ENCODE data around the gene SLMAP. TPM values are rescaled to one million over a fixed set of nuclear protein-coding genes. Genes with fewer than 3 reads are reported as not detected.

The SLMAP gene
- total and polyA plus RNA-seq, 2 donors, result 25.8 to 36.3 TPM

GRCh38 chr3:57758686-57759085 is 2.6 kb downstream of the SLMAP start:
- H3K9me3 ChIP-seq (ENCODE audit: control insufficient read depth in 2 of 2, insufficient read depth in 1 of 2, low read length in 1 of 2), result no peaks in the 10 kb centered on the region
- H3K27me3 ChIP-seq (ENCODE audit: control insufficient read depth in 2 of 2, insufficient read depth in 1 of 2, low read length in 1 of 2), result no peaks in the 10 kb centered on the region
- H3K4me3 ChIP-seq (ENCODE audit: low read length in 2 of 2), result no peak overlapping the region
- H3K36me3 ChIP-seq (ENCODE audit: control insufficient read depth in 2 of 2, insufficient read depth in 2 of 2, low read length in 1 of 2), result peaks cover 4 to 13% of the 10 kb centered on the region in 2 donors
- no peak for DNase-seq (ENCODE audit: low read depth in 6 of 9, low spot score in 9 of 9)
- peaks cover 10 to 16% of the 10 kb centered on the region in 2 donors for H3K4me1 ChIP-seq (ENCODE audit: control insufficient read depth in 2 of 2, insufficient read depth in 2 of 2, low read length in 2 of 2)
- WGBS, result 91% methylated on average over 2 of the region's 2 CpGs
- no peak overlapping the region for H3K27ac ChIP-seq (ENCODE audit: low read depth in 1 of 2, low read length in 1 of 2)

- peaks cover 0 to 3% of the 10 kb centered on the region in 2 donors for H3K4me1 ChIP-seq (ENCODE audit: control insufficient read depth in 2 of 2, insufficient read depth in 2 of 2, low read length in 2 of 2)
- no peak for DNase-seq (ENCODE audit: low read depth in 6 of 9, low spot score in 9 of 9)
- 97% methylated on average over 2 of the region's 2 CpGs for WGBS
Measured at GRCh38 chr3:57764794-57765193, 8.7 kb downstream of the SLMAP start.

GRCh38 chr3:57768595-57768994 is 12.5 kb downstream of the SLMAP start:
- WGBS, result 99% methylated on average over 3 of the region's 3 CpGs
- Histone ChIP-seq H3K36me3 (ENCODE audit: control insufficient read depth in 2 of 2, insufficient read depth in 2 of 2, low read length in 1 of 2) (peaks cover 0 to 19% of the 10 kb centered on the region in 2 donors), H3K27ac (ENCODE audit: low read depth in 1 of 2, low read length in 1 of 2) (no peak overlapping the region), H3K4me1 (ENCODE audit: control insufficient read depth in 2 of 2, insufficient read depth in 2 of 2, low read length in 2 of 2) (peaks cover 0 to 3% of the 10 kb centered on the region in 2 donors), H3K27me3 (ENCODE audit: control insufficient read depth in 2 of 2, insufficient read depth in 1 of 2, low read length in 1 of 2) (no peaks in the 10 kb centered on the region), H3K4me3 (ENCODE audit: low read length in 2 of 2) (no peak overlapping the region), H3K9me3 (ENCODE audit: control insufficient read depth in 2 of 2, insufficient read depth in 1 of 2, low read length in 1 of 2) (no peaks in the 10 kb centered on the region)
- DNase-seq (ENCODE audit: low read depth in 6 of 9, low spot score in 9 of 9), result no peak

More at GRCh38 chr3:57764794-57765193, 8.7 kb downstream of the SLMAP start:
- Histone ChIP-seq H3K36me3 (ENCODE audit: control insufficient read depth in 2 of 2, insufficient read depth in 2 of 2, low read length in 1 of 2) (peaks cover 4 to 24% of the 10 kb centered on the region in 2 donors), H3K27me3 (ENCODE audit: control insufficient read depth in 2 of 2, insufficient read depth in 1 of 2, low read length in 1 of 2) (no peaks in the 10 kb centered on the region), H3K9me3 (ENCODE audit: control insufficient read depth in 2 of 2, insufficient read depth in 1 of 2, low read length in 1 of 2) (no peaks in the 10 kb centered on the region), H3K27ac (ENCODE audit: low read depth in 1 of 2, low read length in 1 of 2) (no peak overlapping the region), H3K4me3 (ENCODE audit: low read length in 2 of 2) (no peak overlapping the region)

- no peak overlapping the region for H3K27ac ChIP-seq (ENCODE audit: low read depth in 1 of 2, low read length in 1 of 2)
- no peaks in the 10 kb centered on the region for H3K4me1 ChIP-seq (ENCODE audit: control insufficient read depth in 2 of 2, insufficient read depth in 2 of 2, low read length in 2 of 2)
- DNase-seq (ENCODE audit: low read depth in 6 of 9, low spot score in 9 of 9), result no peak
- WGBS, result 96% methylated on average over 4 of the region's 4 CpGs
- H3K9me3 ChIP-seq (ENCODE audit: control insufficient read depth in 2 of 2, insufficient read depth in 1 of 2, low read length in 1 of 2), result no peaks in the 10 kb centered on the region
- peaks cover 0 to 12% of the 10 kb centered on the region in 2 donors for H3K36me3 ChIP-seq (ENCODE audit: control insufficient read depth in 2 of 2, insufficient read depth in 2 of 2, low read length in 1 of 2)
- H3K27me3 ChIP-seq (ENCODE audit: control insufficient read depth in 2 of 2, insufficient read depth in 1 of 2, low read length in 1 of 2), result no peaks in the 10 kb centered on the region
- H3K4me3 ChIP-seq (ENCODE audit: low read length in 2 of 2), result no peak overlapping the region
Measured at GRCh38 chr3:57770009-57770827, 14.1 kb downstream of the SLMAP start.

GRCh38 chr3:57772251-57772650 is 16.1 kb downstream of the SLMAP start:
- H3K27me3 ChIP-seq (ENCODE audit: control insufficient read depth in 2 of 2, insufficient read depth in 1 of 2, low read length in 1 of 2), result no peaks in the 10 kb centered on the region
- no peaks in the 10 kb centered on the region for H3K9me3 ChIP-seq (ENCODE audit: control insufficient read depth in 2 of 2, insufficient read depth in 1 of 2, low read length in 1 of 2)
- peaks cover 0 to 12% of the 10 kb centered on the region in 2 donors for H3K36me3 ChIP-seq (ENCODE audit: control insufficient read depth in 2 of 2, insufficient read depth in 2 of 2, low read length in 1 of 2)
- no peak overlapping the region for H3K27ac ChIP-seq (ENCODE audit: low read depth in 1 of 2, low read length in 1 of 2)
- no peak overlapping the region for H3K4me3 ChIP-seq (ENCODE audit: low read length in 2 of 2)
- H3K4me1 ChIP-seq (ENCODE audit: control insufficient read depth in 2 of 2, insufficient read depth in 2 of 2, low read length in 2 of 2), result no peaks in the 10 kb centered on the region
- no peak for DNase-seq (ENCODE audit: low read depth in 6 of 9, low spot score in 9 of 9)
- WGBS, result 98% methylated on average over 4 of the region's 4 CpGs

GRCh38 chr3:57777774-57778173 is 21.7 kb downstream of the SLMAP start:
- peaks cover 0 to 3% of the 10 kb centered on the region in 2 donors for H3K36me3 ChIP-seq (ENCODE audit: control insufficient read depth in 2 of 2, insufficient read depth in 2 of 2, low read length in 1 of 2)
- no peaks in the 10 kb centered on the region for H3K4me1 ChIP-seq (ENCODE audit: control insufficient read depth in 2 of 2, insufficient read depth in 2 of 2, low read length in 2 of 2)
- H3K27ac ChIP-seq (ENCODE audit: low read depth in 1 of 2, low read length in 1 of 2), result no peak overlapping the region
- H3K9me3 ChIP-seq (ENCODE audit: control insufficient read depth in 2 of 2, insufficient read depth in 1 of 2, low read length in 1 of 2), result no peaks in the 10 kb centered on the region
- DNase-seq (ENCODE audit: low read depth in 6 of 9, low spot score in 9 of 9), result no peak
- H3K4me3 ChIP-seq (ENCODE audit: low read length in 2 of 2), result no peak overlapping the region
- no peaks in the 10 kb centered on the region for H3K27me3 ChIP-seq (ENCODE audit: control insufficient read depth in 2 of 2, insufficient read depth in 1 of 2, low read length in 1 of 2)
- WGBS, result 95% methylated on average over 3 of the region's 3 CpGs

GRCh38 chr3:57778494-57778893 is 22.4 kb downstream of the SLMAP start:
- Histone ChIP-seq H3K36me3 (ENCODE audit: control insufficient read depth in 2 of 2, insufficient read depth in 2 of 2, low read length in 1 of 2) (no peaks in the 10 kb centered on the region), H3K4me1 (ENCODE audit: control insufficient read depth in 2 of 2, insufficient read depth in 2 of 2, low read length in 2 of 2) (no peaks in the 10 kb centered on the region), H3K4me3 (ENCODE audit: low read length in 2 of 2) (no peak overlapping the region), H3K27ac (ENCODE audit: low read depth in 1 of 2, low read length in 1 of 2) (no peak overlapping the region), H3K27me3 (ENCODE audit: control insufficient read depth in 2 of 2, insufficient read depth in 1 of 2, low read length in 1 of 2) (no peaks in the 10 kb centered on the region), H3K9me3 (ENCODE audit: control insufficient read depth in 2 of 2, insufficient read depth in 1 of 2, low read length in 1 of 2) (no peaks in the 10 kb centered on the region)
- 93% methylated on average over 1 of the region's 1 CpG for WGBS
- no peak for DNase-seq (ENCODE audit: low read depth in 6 of 9, low spot score in 9 of 9)

- Histone ChIP-seq H3K27me3 (ENCODE audit: control insufficient read depth in 2 of 2, insufficient read depth in 1 of 2, low read length in 1 of 2) (no peaks in the 10 kb centered on the region), H3K4me1 (ENCODE audit: control insufficient read depth in 2 of 2, insufficient read depth in 2 of 2, low read length in 2 of 2) (no peaks in the 10 kb centered on the region), H3K4me3 (ENCODE audit: low read length in 2 of 2) (no peak overlapping the region), H3K9me3 (ENCODE audit: control insufficient read depth in 2 of 2, insufficient read depth in 1 of 2, low read length in 1 of 2) (no peaks in the 10 kb centered on the region), H3K27ac (ENCODE audit: low read depth in 1 of 2, low read length in 1 of 2) (no peak overlapping the region), H3K36me3 (ENCODE audit: control insufficient read depth in 2 of 2, insufficient read depth in 2 of 2, low read length in 1 of 2) (no peaks in the 10 kb centered on the region)
- 100% methylated on average over 1 of the region's 1 CpG for WGBS
- no peak for DNase-seq (ENCODE audit: low read depth in 6 of 9, low spot score in 9 of 9)
Measured at GRCh38 chr3:57779666-57780065, 23.6 kb downstream of the SLMAP start.

- H3K36me3 ChIP-seq (ENCODE audit: control insufficient read depth in 2 of 2, insufficient read depth in 2 of 2, low read length in 1 of 2), result no peaks in the 10 kb centered on the region
- no peak for DNase-seq (ENCODE audit: low read depth in 6 of 9, low spot score in 9 of 9)
- no peaks in the 10 kb centered on the region for H3K9me3 ChIP-seq (ENCODE audit: control insufficient read depth in 2 of 2, insufficient read depth in 1 of 2, low read length in 1 of 2)
- WGBS, result 98% methylated on average over 6 of the region's 6 CpGs
- no peak overlapping the region for H3K27ac ChIP-seq (ENCODE audit: low read depth in 1 of 2, low read length in 1 of 2)
- no peaks in the 10 kb centered on the region for H3K4me1 ChIP-seq (ENCODE audit: control insufficient read depth in 2 of 2, insufficient read depth in 2 of 2, low read length in 2 of 2)
- no peaks in the 10 kb centered on the region for H3K27me3 ChIP-seq (ENCODE audit: control insufficient read depth in 2 of 2, insufficient read depth in 1 of 2, low read length in 1 of 2)
- no peak overlapping the region for H3K4me3 ChIP-seq (ENCODE audit: low read length in 2 of 2)
Measured at GRCh38 chr3:57783186-57784088, 27.3 kb downstream of the SLMAP start.

All from thymus (tissue), 11 donors.